LNCAP (cell line): Measurements from ENCODE around the gene GCDH.

Source experiments
- TF ChIP-seq, protein P1 (sequence below): fragments of 450-650 bp; IDR thresholded peaks from 2 replicates; pipeline ENCODE4 v1.5.1; 2017; ENCODE audit warnings: mild to moderate bottlenecking

Gene GCDH

DNA sequence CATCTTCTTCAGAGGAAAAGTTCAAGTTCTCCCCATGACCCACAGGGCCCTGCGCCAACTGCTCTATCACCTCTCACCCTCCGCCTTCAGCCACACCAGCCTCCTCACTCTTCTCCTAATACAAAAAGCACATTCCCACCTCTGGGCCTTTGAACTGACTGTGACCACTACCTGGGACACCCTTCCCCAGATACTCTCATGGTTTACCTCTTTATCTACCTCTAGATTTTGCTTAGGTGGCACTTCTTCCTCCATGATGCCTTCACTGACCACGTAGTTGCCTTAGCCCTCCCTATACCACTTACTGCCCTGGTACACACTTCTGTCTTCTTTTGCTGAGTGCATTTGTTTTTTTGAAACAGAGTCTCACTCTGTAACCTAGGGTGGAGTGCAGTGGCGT lies 32.0 kb downstream of the GCDH start:
- TF ChIP-seq, protein P1, sequence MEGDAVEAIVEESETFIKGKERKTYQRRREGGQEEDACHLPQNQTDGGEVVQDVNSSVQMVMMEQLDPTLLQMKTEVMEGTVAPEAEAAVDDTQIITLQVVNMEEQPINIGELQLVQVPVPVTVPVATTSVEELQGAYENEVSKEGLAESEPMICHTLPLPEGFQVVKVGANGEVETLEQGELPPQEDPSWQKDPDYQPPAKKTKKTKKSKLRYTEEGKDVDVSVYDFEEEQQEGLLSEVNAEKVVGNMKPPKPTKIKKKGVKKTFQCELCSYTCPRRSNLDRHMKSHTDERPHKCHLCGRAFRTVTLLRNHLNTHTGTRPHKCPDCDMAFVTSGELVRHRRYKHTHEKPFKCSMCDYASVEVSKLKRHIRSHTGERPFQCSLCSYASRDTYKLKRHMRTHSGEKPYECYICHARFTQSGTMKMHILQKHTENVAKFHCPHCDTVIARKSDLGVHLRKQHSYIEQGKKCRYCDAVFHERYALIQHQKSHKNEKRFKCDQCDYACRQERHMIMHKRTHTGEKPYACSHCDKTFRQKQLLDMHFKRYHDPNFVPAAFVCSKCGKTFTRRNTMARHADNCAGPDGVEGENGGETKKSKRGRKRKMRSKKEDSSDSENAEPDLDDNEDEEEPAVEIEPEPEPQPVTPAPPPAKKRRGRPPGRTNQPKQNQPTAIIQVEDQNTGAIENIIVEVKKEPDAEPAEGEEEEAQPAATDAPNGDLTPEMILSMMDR, result no peak

DNA sequence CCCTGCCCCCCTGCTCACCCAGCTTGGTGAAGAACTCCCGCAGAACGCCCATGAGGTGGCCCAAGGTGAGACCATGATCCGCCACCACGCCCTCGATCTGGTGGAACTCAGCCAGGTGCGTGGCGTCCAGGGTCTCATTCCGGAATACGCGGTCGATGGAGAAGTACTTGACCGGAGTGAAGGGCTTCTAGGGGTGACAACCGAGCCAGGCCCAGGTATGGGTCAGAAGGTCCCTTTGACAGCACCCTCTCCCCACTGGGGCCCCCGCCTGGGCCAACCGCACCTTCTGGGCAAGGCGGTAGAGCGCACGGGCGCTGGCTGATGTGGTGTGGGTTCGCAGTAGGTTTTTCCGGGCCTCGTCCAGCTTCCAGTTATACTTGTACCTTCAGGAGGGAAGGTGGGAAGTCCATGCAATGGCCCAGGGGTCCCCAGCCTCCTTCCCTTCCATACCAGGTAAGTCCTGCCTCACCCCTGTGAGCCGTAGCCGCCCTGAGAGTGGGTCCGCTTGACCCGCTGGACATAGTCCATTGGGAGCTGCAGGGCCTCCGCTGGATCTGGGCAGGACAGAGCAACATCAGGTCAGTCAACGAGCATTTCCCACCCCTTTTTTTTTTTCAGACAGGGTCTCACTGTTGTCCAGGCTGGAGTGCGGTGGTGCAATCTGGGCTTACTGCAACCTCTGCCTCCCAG lies 33.8 kb downstream of the GCDH start:
- TF ChIP-seq, protein P1, result no peak

DNA sequence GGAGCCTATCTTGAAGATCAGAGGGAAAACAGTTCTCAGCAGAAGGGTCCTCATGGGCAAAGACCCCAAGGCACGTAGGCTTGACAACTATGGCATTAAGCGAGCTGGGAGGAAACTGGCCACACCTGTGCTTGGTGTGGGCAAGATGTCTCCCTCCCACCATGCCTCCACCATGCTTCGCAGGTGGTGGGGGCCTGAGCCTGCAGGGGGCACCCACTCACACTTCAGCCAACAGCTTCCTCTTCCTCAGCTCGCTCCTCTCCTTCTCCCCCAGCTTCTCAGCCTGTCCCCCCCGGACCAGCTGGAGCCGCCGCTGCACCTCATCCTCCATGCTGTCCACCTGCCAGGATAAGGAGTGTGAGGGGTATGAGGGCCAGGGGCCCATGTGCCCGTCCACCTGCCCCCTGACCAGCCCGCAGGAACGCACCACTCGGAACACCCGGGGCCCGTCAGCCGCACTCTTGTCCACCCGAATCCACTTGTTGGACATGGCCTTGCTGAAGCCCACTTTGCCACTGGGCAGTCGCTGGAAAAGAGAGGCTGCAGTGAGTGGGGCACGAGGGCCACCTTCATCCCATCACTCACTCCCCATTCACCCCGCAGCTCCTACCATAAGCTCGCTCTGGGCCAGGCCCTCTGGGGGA lies 39.2 kb downstream of the GCDH start:
- TF ChIP-seq, protein P1, result no peak

DNA sequence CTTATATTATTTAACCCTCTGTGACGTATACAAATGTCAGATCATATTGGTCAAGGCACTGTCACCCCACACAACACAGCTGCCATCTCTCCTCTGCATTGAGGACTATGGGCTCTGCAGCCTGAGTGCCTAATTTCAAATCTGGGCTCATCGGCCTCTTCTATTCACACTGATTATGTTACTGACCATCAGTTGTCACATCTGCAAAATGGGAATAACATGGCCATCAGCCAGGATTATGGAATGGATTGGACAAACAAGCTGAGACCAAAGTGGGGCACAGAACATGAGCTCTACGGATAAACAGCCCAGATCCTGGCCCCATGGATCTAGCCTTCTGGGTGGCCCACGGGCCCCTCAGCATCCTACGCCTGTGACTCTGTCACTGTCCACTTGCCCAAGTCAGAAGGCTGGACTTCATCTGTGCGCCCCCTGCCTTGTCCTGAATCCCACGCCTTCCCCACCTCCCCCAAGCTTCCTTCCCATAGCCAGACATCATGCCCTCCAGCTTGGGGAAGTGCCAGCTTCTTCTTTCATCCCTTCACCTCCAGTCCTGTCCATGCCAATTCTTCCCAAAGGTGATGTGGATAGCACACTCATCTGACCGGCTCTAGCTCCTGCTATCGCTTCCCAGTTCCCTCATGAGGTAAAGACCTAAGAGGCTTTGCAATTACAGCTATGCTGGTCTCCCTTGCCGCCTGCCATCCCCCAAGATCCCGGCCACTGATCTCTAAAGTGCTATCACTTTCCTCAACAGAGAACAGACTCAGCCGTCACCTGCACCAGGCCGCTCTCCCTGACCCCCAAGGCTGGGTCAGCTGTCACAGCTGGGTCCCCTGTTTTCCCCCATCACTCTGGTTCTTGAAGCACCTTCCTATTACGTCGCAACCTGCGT lies 41.7 kb downstream of the GCDH start:
- TF ChIP-seq, protein P1, result no peak

DNA sequence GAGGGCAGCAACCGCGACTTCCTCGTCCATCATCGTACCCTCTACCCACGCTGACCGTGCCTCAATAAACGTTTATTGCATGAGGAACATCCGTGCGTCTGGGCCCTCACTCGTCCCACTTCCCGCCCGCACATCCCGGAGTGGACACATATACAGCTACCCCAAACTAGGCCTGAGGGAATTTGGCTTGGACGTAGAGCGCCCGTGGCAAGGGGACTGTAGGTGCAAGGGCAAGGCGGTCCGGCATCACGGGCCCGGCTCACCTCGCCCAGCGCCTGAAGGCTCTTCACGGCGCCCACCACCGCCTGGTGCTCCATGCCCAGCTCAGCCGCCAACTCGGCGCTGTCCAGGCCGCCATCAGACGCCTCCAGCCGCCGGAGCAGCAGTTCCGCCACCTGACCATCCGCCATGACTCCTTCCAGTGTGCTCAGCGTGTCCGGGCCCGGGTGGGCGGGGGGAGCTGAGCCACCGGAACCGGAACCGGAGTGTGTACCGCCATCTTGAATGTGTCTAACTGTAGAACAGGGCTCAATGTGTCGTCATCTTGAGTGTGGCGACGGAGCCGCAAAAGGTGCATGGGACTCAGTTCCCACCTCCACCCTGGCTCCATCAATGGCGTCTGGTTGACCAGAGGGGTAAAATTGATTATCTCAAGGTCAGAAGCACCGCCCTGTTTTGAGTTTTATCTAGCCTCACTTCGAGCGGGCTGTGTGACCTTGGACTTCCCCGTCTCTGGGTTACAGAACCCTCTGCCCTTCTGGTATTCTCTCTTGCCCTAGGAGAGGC lies 42.5 kb downstream of the GCDH start, which contains the start of gene FARSA:
Gene FARSA (minus strand): TSS at position 425 of the 786 bp plus-strand sequence. CDS start 15 bp downstream, at position 410.
- TF ChIP-seq, protein P1, result no peak

DNA sequence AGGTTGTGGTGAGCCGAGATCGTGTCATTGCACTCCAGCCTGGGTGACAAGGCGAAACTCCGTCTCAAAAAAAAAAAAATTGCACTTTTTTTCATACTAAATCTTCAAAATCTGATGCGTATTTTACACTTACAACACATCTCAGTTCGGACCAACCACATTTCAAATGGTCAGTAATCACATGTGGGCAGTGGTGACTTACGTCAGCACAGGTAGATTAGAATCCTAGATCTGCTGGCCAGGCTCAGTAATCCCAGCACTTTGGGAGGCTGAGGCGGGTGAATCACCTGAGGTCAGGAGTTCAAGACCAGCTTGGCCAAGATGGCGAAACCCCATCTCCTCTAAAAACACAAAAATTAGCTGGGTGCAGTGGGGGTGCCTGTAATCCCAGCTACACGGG lies 44.1 kb downstream of the GCDH start:
- TF ChIP-seq, protein P1, result no peak

DNA sequence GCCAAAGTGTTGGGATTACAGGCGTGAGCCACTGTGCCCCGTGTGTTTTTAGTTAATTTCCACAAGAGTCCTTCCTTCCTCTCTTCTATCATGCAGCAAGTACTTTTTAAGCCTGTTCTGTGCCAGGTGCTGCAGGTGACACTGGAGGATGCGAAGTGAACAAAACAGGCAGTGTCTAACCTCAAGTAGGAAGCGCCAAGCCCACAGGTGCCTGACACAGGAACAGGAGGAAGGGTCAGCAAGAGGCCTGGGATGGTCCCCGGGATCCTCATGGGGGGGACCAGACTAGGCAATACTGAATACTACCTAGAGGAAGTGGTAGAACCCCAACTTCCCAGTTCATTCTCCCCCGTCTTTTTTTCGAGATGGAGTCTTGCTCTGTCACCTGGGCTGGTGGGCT lies 45.6 kb downstream of the GCDH start:
- TF ChIP-seq, protein P1, result no peak
